NCI-H345 (cell line): ENCODE measurements around the gene IER2.
"Not testable (repeated sequence)": the region's sequence is repeated elsewhere in the genome, so short reads cannot be mapped to it uniquely, and the experiment has no call there.

Source experiments
- DNase-seq: peaks from one replicate; lab custom pipeline; 2025; lab: John Stamatoyannopoulos, UW

The IER2 gene

DNA sequence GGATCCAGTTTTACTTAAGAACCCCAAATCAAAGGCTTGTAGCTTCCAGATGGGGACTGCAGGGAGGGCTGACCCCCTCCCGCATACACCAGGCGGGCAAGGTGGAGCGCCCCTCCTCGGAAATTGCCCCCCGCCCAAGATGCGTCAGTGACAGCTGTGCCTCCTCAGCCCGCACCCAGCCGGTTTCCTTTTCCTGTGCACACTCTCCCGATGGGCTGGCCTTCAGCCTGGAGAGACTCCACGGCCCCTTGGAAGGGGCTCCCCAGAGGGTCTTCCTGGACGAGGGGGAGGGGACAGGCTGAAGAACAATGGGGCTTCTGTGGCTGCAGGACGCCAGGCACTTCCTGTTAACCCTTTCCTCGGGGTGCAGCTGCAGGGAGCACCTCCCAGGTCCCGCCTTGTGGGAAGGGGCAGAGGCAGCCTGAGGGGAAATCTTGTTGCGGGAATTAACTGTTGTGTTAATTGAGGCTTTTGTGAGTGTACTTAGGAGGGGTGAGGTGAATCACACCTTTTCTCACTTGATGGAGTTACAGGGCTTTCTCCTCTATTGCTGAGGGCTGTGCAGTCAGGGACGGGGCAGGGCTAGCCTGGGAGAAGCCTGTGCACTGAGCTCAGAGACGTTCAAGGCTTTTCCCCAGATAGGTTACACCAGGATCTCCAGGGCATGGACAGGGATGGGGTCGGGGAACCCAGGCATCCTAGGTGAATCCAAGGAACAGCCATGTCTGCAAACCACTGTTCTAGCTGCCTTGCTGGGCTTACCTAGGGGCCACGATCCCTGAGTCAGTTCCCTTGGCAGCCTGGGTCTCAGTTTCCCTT, 14.3 kb downstream of the IER2 start:
- DNase-seq: no peak

DNA sequence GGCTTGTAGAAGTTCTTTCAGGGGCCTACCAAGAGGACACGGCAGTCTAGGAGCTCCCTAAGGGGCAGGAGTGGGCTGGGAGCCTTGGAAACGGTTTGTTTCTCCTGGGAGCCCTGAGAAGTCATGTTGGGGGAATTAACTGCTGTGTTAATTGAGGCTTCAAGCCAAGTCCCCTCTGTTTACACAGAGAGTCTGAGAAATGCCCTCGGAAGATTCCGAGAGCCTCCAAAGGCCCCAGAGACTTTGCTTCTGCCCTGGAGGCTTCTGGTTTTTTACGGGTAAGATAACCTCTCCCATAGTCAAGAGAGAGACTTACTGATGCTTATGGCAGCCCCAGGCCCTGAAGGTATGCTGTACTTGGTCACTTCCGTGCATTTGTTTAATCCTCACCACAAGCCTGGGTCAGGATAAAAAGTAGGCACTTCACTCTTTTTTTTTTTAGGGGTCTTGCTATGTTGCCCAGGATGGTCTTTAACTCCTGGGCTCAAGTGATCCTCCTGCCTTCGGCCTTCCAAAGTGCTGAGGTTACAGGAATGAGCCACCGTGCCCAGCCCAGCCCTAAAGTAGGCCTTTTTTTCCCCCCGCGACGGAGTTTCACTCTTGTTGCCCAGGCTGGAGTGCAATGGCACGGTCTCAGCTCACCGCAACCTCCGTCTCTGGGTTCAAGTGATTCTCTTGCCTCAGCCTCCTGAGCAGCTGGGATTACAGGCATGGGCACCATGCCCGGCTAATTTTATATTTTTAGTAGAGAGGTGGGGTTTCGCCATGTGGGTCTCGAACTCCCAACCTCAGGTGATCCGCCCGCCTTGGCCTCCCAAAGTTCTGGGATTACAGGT, 15.2 kb downstream of the IER2 start:
- DNase-seq: no peak

DNA sequence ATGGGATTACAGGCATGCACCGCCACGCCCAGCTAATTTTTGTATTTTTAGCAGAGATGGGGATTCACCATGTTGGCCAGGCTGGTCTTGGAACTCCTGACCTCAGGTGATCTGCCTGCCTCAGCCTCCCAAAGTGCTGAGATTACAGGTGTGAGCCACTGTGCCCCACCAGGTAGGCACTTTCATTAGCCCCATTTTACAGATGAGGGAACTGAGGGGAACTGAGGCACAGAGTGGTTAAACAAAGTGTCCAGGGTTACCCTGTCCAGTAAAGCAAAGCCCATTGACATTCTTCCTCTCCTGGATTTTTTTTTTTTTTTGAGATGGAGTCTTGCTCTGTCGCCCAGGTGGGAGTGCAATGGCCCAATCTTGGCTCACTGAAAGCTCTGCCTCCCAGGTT, 15.9 kb downstream of the IER2 start:
- not testable (repeated sequence) for DNase-seq

DNA sequence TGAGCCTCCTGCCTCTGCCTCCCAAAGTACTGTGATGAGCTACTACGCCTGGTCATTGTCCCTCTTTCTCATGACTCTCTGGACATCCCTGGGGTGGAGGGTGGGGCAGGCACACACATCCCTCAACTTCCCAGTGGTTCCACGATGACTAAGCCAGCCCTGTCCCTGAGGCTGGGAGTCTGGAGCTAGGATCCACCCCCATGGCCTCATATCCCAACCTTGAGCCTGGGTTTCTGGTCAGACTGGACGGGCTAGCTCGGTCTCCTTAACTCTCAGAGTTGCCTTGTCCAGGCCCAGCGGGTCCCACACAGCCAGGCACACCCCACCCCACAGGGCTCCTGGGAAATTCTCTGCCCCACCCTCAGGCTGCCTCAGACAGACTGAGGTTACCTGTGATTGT, 19.6 kb downstream of the IER2 start:
- no peak for DNase-seq

DNA sequence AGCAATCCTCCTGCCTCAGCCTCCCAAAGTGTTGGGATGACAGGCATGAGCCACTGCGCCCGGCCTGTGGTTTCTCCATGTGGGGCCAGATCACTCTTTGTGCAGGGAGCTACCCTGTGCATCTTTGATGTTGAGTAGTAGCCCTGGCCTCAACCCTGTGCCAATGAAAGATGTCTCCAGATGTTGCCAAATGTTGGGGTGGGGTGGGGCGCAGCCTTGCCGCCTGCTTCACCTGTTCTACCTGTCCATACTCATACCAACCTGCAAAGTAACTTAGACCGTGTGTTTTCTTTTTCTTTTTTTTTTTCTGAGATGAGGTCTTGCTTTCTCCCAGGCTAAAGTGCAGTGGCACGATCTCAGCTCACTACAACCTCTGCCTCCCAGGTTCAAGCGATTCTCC, 20.9 kb downstream of the IER2 start:
- DNase-seq: no peak

DNA sequence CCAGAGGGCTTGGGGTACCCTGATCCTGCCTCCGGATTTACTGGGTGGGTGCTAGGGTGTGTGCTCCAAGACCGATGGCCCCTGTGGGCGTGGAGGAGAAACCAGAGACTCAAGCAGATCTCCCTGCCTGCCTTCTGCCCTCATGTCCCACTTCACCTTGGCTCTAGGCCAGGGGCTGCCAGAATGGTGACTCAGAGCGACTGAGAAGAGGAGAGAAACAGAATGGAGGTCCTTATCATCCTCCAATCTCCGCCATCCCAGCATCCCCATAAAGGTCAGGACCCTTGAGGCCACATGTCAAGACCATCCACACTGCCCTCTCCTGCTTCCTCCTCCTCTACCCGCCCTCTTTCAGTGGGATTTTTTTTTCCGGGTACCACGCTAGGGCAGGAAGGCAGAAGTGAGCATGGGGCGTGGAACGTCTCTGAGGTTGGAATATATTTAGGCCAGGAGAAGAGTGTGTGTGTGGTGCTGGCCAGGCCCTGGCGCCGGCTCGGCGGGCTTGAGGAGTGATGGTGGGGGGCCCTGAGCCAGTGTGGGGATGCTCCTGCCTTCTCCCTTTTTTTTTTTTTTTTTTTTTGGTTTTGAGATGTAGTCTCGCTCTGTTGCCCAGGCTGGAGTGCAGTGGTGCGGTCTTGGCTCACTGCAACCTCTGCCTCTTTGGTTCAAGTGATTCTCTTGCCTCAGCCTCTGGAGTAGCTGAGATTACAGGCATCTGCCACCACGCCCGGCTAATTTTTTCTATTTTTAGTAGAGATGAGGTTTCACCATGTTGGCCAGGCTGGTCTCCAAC, 22.3 kb downstream of the IER2 start:
- DNase-seq: no peak

DNA sequence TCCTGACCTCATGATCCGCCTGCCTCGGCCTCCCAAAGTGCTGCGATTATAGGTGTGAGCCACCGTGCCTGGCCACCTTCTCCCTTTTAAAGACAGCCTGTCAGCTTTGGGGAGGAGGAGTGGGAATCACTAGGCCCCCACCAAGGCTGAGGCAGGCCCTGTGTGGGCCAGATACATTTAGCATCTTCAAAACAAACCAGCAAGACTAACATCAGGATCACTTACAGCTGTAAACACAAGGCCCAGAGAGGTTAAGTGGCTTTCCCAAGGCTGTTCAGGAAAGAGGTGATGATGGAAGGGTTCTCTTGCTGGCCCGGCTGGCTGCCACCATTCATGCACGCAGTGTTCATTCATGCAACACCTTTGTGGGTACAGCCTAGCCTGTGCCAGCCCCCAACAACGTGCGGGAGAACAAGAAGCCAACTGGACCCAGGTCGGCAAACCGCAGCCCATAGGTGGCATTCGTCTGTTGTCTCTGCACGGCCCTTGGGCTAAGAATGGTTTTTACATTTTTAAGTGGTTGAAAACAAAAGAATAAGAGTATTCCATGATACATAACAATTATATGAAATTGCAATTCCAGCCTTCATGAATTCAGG, 23.0 kb downstream of the IER2 start:
- no peak for DNase-seq

DNA sequence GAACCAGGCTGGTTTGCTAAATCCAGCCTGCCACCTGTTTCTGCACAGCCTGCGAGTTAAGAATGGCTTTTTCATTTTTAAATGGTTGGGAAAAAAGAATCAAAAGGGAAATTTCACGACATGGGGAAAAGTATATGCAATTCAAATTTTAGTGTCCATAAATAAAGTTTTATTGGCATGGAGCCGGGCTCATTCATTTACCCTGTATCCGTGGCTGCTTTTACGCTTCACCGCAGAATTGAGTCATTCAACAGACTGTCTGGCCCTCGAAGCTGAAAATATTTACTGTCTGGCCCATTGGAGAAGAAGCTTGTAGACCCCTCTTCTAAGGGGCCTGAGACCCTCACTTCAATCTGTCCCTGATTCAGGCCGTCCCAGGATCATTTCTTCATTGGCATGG, 26.1 kb downstream of the IER2 start:
- DNase-seq: no peak

DNA sequence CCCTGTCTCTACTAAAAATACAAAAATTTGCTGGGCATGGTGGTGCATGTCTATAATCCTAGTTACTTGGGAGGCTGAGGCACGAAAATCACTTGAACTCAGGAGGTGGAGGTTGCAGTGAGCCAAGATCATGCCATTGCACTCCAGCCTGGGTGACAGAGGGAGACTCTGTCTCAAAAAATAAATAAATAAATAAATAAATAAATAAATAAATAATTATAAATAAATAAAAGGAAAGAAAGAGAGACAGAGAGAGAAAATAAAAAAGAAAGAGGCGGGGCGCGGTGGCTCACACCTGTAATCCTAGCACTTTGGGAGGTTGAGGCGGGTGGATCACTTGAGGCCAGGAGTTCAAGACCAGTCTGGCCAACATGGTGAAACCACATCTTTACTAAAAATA, 27.4 kb downstream of the IER2 start:
- DNase-seq: not testable (repeated sequence)

DNA sequence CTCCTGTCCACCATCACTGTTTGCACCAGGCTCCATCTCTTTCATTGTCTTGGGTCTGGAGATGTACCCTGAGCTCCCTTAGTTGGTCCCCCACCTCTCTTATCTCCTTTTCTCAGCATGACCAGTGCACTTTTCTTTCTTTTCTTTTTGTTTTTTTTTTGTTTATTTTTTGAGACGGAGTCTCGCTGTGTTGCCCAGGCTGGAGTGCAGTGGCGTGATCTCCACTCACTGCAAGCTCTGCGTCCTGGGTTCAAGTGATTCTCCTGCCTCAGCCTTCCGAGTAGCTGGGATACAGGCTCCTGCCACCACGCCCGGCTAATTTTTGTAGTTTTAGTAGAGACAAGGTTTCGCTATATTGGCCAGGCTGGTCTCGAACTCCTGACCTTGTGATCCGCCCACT, 28.1 kb downstream of the IER2 start:
- not testable (repeated sequence) for DNase-seq

DNA sequence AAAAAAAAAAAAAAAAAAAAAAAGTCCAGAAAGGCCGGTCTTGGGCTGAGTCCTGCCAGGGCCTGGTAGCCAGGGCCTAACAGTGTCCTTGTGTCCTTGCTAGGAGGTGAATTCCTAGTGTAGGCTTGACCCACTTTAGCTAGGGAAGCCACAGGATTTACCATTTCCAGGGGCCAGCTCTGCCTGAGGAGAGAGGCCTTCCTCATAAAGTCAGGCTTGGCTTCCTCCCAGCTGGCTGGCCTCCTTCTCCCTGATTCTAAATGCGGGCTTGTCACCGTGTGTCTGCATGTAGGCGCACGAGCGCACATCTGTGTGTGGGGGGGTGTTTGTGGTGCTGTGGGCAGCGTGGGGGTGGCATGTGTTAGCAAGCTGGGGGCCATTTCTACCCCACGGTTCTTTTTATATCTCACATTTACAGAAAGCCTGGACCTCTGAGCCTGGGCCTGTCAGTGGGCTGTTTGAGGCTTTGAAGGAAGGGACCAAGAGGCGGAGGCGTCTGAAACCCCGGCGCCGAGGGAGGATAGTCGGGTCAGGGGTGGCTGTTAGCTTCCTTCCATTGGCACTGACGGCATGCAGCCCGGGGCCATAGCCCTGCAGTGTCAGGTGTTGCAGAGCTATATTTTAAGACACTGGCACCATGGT, 31.7 kb downstream of the IER2 start:
- DNase-seq: no peak

DNA sequence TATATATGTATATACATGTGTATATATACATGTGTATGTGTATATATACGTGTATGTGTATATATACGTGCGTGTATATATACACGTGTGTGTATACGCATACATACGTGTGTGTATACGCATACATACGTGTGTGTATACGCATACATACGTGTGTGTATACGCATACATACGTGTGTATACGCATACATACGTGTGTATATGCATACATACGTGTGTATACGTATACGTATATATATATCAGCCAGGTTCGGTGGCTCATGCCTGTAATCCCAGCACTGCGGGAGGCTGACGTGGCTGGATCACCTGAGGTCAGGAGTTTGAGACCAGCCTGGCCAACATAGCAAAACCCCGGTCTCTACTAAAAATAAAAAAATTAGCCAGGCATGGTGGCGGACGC, 34.7 kb downstream of the IER2 start:
- DNase-seq: not testable (repeated sequence)

DNA sequence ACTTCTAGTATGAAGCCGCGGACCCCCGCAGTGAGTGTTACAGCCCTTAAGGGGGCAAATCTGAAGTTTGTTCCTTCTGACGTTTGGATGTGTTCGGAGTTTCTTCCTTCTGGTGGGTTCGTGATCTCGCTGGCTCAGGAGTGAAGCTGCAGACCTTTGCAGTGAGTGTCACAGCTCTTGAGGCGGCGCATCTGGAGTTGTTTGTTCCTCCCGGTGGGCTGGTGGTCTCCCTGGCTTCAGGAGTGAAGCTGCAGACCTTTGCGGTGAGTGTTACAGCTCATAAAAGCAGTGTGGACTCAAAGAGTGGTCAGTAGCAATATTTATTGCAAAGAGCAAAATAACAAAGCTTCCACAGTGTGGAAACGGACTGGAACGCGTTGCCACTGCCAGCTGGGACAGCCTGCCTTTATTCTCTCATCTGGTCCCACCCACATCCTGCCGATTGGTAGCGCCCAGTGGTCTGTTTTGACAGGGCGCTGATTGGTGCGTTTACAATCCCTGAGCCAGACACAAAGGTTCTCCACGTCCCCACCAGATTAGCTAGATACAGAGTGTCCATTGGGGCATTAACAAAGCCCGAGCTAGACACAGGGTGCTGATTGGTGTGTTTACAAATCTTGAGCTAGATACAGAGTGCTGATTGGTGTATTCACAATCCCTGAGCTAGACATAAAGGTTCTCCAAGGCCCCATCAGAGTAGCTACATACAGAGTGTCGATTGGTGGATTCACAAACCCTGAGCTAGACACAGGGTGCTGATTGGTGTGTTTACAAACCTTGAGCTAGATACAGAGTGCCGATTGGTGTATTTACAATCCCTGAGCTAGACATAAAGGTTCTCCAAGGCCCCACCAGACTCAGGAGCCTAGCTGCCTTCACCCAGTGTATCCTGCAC, 35.8 kb downstream of the IER2 start:
- DNase-seq: not testable (repeated sequence)

DNA sequence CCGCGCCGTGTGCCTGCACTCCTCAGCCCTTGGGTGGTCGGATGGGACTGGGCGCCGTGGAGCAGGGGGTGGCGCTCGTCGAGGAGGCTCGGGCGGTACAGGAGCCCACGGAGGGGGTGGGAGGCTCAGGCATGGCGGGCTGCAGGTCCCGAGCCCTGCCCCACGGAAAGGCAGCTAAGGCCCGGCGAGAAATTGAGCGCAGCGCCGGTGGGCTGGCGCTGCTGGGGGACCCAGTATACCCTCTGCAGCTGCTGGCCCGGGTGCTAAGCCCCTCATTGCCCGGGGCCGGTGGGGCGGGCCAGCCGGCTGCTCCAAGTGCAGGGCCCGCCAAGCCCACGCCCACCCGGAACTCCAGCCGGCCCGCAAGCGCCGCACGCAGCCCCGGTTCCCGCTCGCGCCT, 36.5 kb downstream of the IER2 start:
- not testable (repeated sequence) for DNase-seq

DNA sequence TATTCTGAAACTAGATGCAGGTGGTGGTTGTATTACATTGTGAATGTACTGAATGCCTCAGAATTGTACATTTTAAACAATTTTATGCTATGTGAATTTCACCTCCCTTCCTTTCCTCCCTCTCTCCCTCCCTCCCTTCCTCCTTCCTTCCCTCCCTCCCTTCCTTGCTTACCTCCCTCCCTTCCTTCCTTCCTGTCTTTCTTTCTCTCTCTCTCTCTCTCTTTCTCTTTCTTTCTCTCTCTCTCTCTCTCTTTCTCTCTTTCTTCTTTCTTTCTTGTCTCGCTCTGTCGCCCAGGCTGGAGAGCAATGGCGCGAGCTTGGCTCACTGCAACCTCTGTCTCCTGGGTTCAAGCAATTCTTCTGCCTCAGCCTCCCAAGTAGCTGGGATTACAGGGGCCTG, 37.2 kb downstream of the IER2 start:
- DNase-seq: no peak

DNA sequence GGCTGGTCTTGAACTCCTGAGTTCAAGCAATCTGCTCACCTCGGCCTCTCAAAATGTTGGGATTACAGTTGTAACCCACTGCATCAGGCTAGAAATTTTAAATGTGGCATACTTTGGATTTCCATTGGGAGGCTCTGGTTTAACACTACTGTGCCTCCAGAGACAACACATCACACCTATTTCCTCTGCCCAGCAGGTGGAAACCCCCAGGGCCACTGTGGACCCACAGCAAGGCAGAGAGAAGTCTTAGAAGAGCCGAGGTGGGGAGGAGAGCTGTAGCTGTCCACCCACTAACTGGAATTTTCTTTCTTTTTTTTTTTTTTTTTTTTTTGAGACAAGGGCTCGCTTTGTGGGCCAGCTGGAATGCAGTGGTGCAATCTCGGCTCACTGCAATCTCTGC, 39.4 kb downstream of the IER2 start:
- no peak for DNase-seq

DNA sequence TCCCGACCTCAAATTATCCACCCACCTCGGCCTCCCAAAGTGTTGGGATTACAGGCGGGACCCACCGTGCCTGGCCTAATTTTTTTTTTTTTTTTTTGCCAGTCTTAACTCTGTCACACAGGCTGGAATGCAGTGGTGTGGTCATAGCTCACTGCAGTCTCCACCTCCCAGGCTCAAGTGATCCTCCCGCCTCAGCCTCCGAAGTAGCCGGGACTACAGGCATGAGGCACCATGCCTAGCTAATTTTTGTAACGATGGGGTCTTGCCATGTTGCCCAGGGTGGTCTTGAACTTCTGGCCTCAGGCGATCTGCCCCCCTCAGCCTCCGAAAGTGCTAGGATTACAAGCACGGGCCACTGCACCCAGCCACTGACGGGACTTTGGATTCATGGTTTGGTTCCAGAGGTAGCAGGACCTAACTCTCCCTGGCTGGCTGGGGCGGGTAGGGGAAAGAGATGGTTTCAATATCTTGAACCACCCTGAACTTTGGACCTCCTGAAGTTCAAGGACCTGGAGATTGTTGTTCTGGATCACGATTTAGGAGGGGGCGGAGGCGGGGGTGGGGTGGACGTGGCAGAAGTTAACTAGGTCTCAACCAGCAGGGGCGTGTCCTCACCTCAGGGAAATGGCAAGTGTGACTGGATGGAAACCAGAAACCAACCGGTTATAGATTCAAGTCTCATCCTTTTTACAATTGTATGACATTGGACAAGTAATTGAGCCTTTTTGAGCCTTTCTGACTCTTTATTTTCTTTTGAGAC, 40.8 kb downstream of the IER2 start:
- no peak for DNase-seq

DNA sequence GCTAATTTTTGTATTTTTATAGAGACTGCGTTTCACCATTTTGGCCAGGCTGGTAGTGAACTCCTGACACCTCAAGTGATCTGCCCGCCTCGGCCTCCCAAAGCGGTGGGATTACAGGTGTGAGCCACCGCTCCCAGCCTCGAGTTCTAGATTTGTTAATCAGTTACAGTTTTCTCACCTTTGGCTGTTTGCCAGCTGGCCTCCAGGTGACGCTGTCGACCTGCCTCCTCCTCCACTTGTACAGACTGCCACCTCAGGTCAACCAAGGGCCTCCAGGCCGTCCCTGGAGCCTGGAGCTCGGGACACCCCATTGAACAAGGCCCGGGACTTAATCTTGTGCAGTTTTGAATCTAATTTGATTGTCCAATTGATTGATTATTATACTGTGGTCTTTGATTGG, 45.5 kb downstream of the IER2 start:
- DNase-seq: no peak

DNA sequence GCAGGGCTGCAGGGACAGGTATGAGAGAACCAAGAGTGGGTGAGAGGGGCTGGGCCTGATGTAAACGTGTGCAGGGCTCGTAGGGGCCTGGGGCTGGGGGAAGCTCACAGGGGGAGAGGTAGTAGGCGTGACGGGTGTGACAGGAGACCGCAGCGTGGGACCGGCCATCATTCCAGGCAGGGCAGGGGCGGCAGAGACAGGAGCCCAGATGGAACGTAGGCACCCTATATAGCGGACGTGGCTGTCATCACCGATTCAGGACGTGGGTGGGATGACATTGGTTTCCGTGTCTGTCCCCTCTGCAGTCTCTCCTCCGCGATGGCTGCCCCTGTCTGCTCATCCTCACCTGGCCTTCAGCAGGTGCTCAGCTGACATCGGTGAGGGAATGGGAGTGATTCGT, 48.4 kb downstream of the IER2 start:
- no peak for DNase-seq

DNA sequence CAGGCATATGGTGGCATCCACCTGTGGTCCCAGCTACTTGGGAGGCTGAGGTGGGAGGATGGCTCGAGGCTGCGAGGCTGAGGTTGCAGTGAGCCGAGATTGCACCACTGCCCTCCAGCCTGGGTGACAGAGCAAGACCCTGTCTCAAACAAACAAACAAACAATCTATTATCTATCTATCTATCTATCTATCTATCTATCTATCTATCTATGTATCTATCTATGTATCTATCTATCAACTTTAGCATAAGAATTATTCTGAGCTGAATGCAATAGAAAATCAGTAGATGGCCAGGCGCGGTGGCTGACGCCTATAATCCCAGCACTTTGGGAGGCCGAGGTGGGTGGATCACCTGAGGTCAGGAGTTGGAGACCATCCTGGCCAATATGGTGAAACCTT, 51.9 kb downstream of the IER2 start:
- DNase-seq: not testable (repeated sequence)
